Upper lobe of left lung (tissue), 6 donors: ENCODE results near the gene SLC41A3. TPM values are rescaled to one million over a fixed set of nuclear protein-coding genes. Genes with fewer than 3 reads are reported as not detected.

Experiments used
- ATAC-seq, 2 donors: fragments of 200-7000 bp; cut with Tn5 transposase; one replicate each; pipeline ENCODE4 v1.9.1; 2022; ENCODE audit warnings: mild to moderate bottlenecking in 2 of 2, moderate library complexity in 2 of 2; ENCODE audit not compliant: low FRiP score in 2 of 2
- DNase-seq, 2 donors: peaks; one replicate each; pipeline ENCODE4 v3.0.0-alpha.2; 2019 to 2020
- H3K27ac ChIP-seq, 4 donors: fragments of 200-600 bp; sonication (generic); one replicate each; pipeline ENCODE4 v1.5.1; 2016 to 2019
- H3K27me3 ChIP-seq, 4 donors: fragments of 200-600 bp; sonication (generic); one replicate each; pipeline ENCODE4 v1.5.1; 2017 to 2019
- H3K36me3 ChIP-seq, 4 donors: fragments of 200-600 bp; sonication (generic); one replicate each; pipeline ENCODE4 v1.5.1; 2016 to 2019
- H3K4me1 ChIP-seq, 4 donors: fragments of 200-600 bp; sonication (generic); one replicate each; pipeline ENCODE4 v1.5.1; 2018 to 2019
- H3K4me3 ChIP-seq, 4 donors: fragments of 200-600 bp; sonication (generic); one replicate each; pipeline ENCODE4 v1.5.1; 2017 to 2019; ENCODE audit warnings: mild to moderate bottlenecking in 2 of 4, moderate library complexity in 1 of 4
- H3K9me3 ChIP-seq, 4 donors: fragments of 200-600 bp; sonication (generic); one replicate each; pipeline ENCODE4 v1.5.1; 2018 to 2019
- CTCF ChIP-seq, 6 experiments: fragments of 450-650 bp in 4 of 6; fragments of 200-600 bp in 2 of 6; sonication (generic) in 2 of 6; IDR thresholded peaks; one replicate each; pipeline ENCODE4 v1.5.1; 2016 to 2019; ENCODE audit warnings: antibody characterized with exemption in 6 of 6
- EP300 ChIP-seq, 4 donors: sonication (generic); formaldehyde crosslinking; IDR thresholded peaks; one replicate each; pipeline ENCODE4 v1.5.1; 2017; ENCODE audit warnings: antibody characterized with exemption in 4 of 4, control low read depth in 2 of 4
- POLR2A ChIP-seq, 4 donors: fragments of 450-650 bp; IDR thresholded peaks; one replicate each; pipeline ENCODE4 v1.5.1; 2016 to 2017; ENCODE audit warnings: antibody characterized with exemption in 4 of 4, mild to moderate bottlenecking in 2 of 4
- POLR2AphosphoS5 ChIP-seq, 2 donors: sonication (generic); formaldehyde crosslinking; IDR thresholded peaks; one replicate each; pipeline ENCODE4 v1.5.1; 2017; ENCODE audit warnings: antibody characterized with exemption in 2 of 2
- WGBS, 2 donors: methylation state at CpG; one replicate each; pipeline ENCODE4 v1.1.5; 2017 to 2018; 5-methylcytosine and 5-hydroxymethylcytosine counted together
- total RNA-seq, 6 donors: library from RNA; depleted of rRNA in 4 of 6; stranded (reverse); fragments of >200 nt in 4 of 6; gene quantifications; one replicate each; pipeline versions ENCODE4 v1.1.0 to v1.2.1, GENCODE V29; 2016 to 2021
- donor health status: DM: no; HTN: no; CAD: no; lungs with moderate emphysema.
- donor health status: DM: no; HTN: yes; CAD: no; lungs with severe emphysema.

The SLC41A3 gene
- total RNA-seq, 6 donors from 2014 or later, result 17.1 to 40.1 (median 32.3) TPM

- Histone ChIP-seq H3K36me3 (no peaks in the 10 kb centered on the region), H3K4me3 (no peak overlapping the region), H3K27me3 (no peaks in the 10 kb centered on the region), H3K4me1 (no peaks in the 10 kb centered on the region), H3K9me3 (no peaks in the 10 kb centered on the region), H3K27ac (no peak overlapping the region)
- WGBS, 2 donors, result 90 to 97% methylated on average over 9 to 10 of the region's 10 CpGs
- TF ChIP-seq POLR2A (IDR thresholded peaks at IDR 0.05) (no peak), CTCF (IDR thresholded peaks at IDR 0.05) (no peak), EP300 (IDR thresholded peaks at IDR 0.05) (no peak), POLR2AphosphoS5 (IDR thresholded peaks at IDR 0.05) (no peak)
- no peak for DNase-seq
- ATAC-seq, result no peak
These were observed 25.9 kb upstream of the SLC41A3 start for GRCh38 chr3:126109880-126110235.

- Histone ChIP-seq H3K4me1 (no peaks in the 10 kb centered on the region), H3K9me3 (no peaks in the 10 kb centered on the region), H3K36me3 (no peaks in the 10 kb centered on the region), H3K4me3 (no peak overlapping the region), H3K27ac (no peak overlapping the region), H3K27me3 (no peaks in the 10 kb centered on the region)
- no peak for ATAC-seq
- DNase-seq, result no peak
- TF ChIP-seq CTCF (IDR thresholded peaks at IDR 0.05) (no peak), POLR2AphosphoS5 (IDR thresholded peaks at IDR 0.05) (no peak), POLR2A (IDR thresholded peaks at IDR 0.05) (no peak), EP300 (IDR thresholded peaks at IDR 0.05) (no peak)
- 91 to 93% methylated on average over 11 to 13 of the region's 13 CpGs for WGBS, 2 donors
These were observed 25.4 kb upstream of the SLC41A3 start for GRCh38 chr3:126109146-126109879.

GRCh38 chr3:126108676-126109050 lies 24.7 kb upstream of the SLC41A3 start:
- no peak for TF ChIP-seq EP300 (IDR thresholded peaks at IDR 0.05)
- TF ChIP-seq CTCF (IDR thresholded peaks at IDR 0.05), result no peak
- TF ChIP-seq POLR2AphosphoS5 (IDR thresholded peaks at IDR 0.05), result no peak
- no peak for TF ChIP-seq POLR2A (IDR thresholded peaks at IDR 0.05)

GRCh38 chr3:126107957-126108675 lies 24.2 kb upstream of the SLC41A3 start:
- 86 to 88% methylated on average over 8 of the region's 8 CpGs for WGBS, 2 donors
- Histone ChIP-seq H3K9me3 (no peaks in the 10 kb centered on the region), H3K4me1 (no peaks in the 10 kb centered on the region), H3K4me3 (no peak overlapping the region), H3K27me3 (no peaks in the 10 kb centered on the region), H3K36me3 (no peaks in the 10 kb centered on the region), H3K27ac (no peak overlapping the region)
- no peak for ATAC-seq
- TF ChIP-seq CTCF (IDR thresholded peaks at IDR 0.05) (no peak), POLR2A (IDR thresholded peaks at IDR 0.05) (no peak), EP300 (IDR thresholded peaks at IDR 0.05) (no peak), POLR2AphosphoS5 (IDR thresholded peaks at IDR 0.05) (no peak)
- no peak for DNase-seq

More at GRCh38 chr3:126108676-126109050, 24.7 kb upstream of the SLC41A3 start:
- DNase-seq, result no peak
- no peak overlapping the region for H3K27ac ChIP-seq
- H3K4me1 ChIP-seq, result no peaks in the 10 kb centered on the region
- no peaks in the 10 kb centered on the region for H3K36me3 ChIP-seq
- no peak overlapping the region for H3K4me3 ChIP-seq
- ATAC-seq, result no peak
- 90 to 95% methylated on average over 4 to 5 of the region's 5 CpGs for WGBS, 2 donors
- no peaks in the 10 kb centered on the region for H3K27me3 ChIP-seq
- no peaks in the 10 kb centered on the region for H3K9me3 ChIP-seq
